Muscle of back (tissue), 11 donors: ENCODE data around the gene ZNF132. TPM values are rescaled to one million over a fixed set of nuclear protein-coding genes. Genes with fewer than 3 reads are reported as not detected.
"Not testable (repeated sequence)": the region's sequence is repeated elsewhere in the genome, so short reads cannot be mapped to it uniquely, and the experiment has no call there.

Experiments
- DNase-seq, 3 donors: peaks; one replicate each; pipeline versions ENCODE4 v3.0.0 to v3.0.0-alpha.2; 2013
- polyA plus RNA-seq, 10 donors: library from polyadenylated mRNA; unstranded; fragments of 120-200 nt; gene quantifications; one replicate each; pipeline ENCODE4 v1.2.1, GENCODE V29; 2013; ENCODE audit not compliant: insufficient read length in 10 of 10

The ZNF132 gene
- polyA plus RNA-seq, 10 donors: 3.8 to 5.6 (median 5.0) TPM

DNA sequence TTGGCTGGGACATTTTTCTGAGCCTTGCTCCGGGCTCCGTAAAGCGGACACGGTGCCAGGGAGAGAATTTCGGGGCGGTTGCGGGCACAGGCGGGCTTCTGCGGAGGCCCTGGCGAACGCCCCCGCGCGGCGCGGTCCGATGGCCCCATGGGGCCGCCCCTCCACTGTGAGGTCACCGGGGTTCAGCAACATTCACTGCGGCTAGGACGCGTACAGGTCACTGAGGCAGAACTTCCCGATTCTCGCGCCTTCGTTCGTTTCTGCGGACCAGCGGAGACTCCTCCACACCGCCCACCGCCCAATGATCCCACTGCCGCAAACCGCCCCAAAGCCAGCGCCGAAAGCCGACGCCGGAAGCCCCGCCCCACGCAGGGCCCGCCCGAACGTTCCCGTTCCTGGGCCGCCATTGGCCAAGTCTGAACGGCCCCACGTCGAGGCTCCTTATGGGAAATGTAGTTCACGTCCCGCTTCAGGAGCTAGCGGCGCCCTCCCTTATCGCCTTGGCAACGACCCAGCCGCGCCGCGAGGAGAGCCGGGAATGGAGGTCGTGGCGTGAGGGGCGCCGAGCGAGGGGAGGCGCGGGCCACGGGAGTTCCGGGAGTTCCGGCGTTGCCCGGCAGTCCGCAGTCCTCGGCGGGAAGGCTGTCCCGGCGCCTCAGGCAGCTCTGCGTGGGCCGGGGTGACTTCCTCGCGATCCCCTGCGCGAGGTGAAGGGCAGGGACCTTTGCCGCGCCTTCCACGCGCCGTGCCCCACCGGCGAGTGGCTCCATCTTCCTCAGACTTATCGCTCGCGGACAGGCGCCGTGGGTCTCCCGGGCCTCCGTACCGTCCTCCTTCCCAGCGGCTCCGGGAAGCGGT is 31.6 kb downstream of the ZNF132 start, which contains the start of gene ZNF584:
TSS of gene ZNF584 (plus strand) at position 498 of the 858 bp plus-strand sequence. CDS start 499 bp downstream, outside the sequence.
- DNase-seq: peak; percentile 95 to 98 (median 95)

- no peak for DNase-seq
Observed at GRCh38 chr19:58407658-58408151, 32.2 kb downstream of the ZNF132 start.

GRCh38 chr19:58406818-58407657 is 32.9 kb downstream of the ZNF132 start:
- DNase-seq: no peak

DNA sequence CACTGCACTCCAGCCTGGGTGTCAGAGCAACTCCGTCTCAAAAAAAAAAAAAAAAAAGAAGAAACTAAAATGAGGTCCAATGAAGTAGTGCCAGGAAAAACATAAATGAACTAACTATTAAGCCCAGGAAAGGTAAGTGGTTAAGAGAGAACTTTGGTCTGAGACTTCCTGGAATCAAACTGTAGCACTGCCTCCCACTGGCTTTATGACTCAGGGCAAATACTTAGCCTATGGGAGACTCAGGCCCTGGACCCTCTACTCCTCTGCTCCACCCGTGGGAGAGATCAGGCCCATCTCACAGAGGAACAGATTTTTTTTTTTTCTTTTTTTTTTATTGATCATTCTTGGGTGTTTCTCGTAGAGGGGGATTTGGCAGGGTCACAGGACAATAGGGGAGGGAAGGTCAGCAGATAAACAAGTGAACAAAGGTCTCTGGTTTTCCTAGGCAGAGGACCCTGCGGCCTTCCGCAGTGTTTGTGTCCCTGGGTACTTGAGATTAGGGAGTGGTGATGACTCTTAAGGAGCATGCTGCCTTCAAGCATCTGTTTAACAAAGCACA is 36.0 kb downstream of the ZNF132 start:
- not testable (repeated sequence) for DNase-seq

- peak in 1 of 3 donors; percentile 19 for DNase-seq
Observed at GRCh38 chr19:58401840-58402421, 38.0 kb downstream of the ZNF132 start.

DNA sequence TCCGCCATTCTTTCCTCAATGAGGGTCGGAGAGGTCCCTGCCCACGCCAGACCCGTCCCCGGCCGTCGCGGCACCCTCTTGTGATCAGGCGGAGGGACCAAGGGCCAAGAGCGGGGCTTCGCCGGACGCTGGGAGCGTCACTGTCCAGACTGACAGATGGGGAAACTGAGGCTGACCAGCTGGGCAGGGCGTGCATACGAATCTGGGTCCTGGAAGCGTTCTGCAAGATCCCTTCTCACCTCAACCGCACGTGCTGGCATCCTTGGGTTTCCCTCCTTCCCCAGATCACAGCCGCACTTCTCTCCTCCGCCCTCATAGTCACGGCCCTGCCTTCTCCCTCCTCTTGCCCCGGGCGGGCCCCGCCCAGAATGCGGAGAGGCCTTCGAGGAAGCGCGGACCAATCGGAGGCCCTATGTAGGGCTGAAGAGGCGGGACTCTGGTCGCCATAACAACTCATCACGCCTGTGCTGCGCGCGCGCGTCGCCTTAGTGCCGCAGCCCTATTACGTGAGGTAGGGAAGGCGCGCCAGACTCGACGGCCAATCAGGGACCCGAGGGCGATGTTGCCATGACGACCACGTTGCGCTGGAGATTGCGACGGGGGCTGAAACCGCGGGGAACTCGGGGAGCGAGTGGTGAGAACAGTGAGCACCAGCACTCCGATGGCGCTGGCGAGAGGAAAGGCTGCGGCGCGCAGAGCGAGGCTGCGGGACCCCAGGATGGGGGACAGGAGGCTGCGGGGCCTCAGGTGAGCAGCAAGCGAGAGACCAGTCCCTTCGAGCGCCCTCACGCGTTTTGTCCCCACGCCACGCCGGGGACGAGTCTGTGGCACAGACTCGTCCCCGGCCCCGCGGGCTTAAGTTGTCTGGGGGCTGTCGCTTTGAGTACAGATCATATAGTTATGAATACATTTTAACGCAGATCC is 38.8 kb downstream of the ZNF132 start:
- peak; percentile 99 to 100 (median 99) for DNase-seq

- DNase-seq: no peak
Observed at GRCh38 chr19:58400316-58400915, 39.5 kb downstream of the ZNF132 start.

GRCh38 chr19:58399903-58400302 is 40.0 kb downstream of the ZNF132 start:
- no peak for DNase-seq

DNA sequence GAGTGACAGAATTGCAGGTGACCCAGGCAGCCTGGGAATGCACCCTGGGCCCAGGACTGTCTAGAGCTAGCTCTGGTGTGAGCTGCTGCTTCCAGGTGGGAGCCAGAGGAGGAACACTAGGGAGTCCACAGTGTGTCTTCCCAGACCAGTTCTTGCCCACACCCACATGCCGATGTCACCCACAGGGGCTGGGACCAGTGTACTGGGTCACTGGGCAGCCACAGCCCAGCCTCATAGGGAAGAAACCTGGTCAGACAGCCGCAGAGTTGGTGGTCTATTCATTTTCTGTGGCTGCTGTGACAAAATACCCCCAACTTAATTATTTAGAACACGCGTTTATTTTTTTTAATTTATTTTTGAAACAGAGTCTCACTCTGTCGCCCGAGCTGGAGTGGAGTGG is 41.4 kb downstream of the ZNF132 start:
- DNase-seq: no peak

DNA sequence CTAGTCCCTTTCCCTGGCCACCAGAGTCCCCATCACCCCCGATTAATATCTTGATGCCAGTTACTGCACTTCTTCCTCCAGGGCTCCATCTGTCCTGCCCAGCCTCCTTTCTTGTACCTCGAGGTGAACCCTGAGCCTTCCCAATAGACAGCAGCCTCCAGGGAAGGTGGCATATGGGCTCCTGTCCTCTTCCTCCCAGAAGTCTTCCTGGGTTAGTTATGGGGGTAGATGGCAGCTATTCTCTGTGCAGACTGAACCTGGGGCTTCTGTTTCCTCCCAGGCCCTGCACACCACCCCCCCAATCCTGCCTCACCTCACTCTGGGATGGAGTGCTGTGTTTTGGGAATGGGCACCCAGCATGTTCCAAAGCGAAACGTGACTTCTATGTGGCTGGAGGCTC is 41.9 kb downstream of the ZNF132 start:
- no peak for DNase-seq

DNA sequence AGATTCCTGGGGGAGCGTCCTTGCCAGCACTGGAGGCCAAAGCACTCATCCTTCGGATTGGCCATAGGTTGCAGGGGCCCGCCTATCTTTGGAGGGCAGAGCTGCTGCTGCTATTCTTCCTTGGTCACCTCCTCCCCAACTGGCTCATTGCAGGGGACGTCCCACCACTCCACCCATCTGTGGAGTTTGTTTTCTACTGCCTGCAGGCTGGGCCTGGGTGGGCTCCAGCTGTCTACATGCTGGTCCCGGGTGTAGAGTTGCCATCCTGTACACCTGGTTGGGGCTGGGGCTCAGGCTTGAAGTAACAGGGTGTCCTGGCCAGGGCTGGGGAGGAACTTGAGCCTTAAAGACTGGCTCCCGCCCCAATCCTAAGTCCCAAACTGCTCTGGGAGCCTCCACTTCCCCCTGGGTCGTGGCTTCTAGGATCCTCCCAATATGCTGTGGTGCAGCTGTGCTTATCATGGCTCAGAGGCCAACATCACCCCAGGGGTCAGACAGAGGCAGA is 42.4 kb downstream of the ZNF132 start:
- peak in 1 of 3 donors; percentile 5 for DNase-seq

DNA sequence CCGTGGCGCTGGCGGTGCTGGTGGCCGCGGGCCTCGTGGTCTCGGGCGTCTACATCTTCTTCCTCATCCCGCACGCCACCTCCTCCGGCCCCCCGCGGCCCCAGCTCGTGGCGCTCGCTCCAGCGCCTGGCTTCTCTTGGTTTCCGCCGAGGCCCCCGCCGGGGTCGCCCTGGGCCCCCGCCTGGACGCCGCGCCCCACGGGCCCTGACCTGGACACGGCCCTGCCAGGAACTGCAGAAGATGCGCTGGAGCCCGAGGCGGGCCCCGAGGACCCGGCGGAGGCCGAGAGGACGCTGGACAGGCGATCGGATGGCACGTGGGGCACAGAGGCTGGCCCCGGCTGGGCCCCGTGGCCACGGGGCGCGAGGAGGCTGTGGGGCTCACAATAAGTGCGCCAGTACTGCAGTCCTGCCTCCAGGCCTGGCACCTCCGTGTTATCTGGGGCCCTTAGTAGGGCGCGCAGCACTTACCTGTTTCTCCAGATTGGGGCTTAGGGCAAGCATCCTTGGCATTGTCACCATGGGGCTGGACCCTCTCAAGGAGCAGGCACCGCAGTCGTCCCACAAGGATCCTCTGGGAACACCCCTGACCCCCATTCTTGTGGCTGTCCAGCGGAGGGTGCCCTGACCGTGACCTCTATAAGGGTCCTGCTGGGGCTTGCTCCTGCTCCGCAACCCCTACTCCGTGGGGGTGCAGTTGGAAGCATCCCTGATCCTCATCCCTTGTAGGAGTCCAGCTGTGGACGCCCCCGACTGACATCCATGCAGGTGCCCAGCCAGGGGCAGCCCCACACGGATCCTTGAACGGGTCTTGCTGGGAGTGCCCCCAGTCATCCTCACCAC is 43.0 kb downstream of the ZNF132 start:
- no peak for DNase-seq

DNA sequence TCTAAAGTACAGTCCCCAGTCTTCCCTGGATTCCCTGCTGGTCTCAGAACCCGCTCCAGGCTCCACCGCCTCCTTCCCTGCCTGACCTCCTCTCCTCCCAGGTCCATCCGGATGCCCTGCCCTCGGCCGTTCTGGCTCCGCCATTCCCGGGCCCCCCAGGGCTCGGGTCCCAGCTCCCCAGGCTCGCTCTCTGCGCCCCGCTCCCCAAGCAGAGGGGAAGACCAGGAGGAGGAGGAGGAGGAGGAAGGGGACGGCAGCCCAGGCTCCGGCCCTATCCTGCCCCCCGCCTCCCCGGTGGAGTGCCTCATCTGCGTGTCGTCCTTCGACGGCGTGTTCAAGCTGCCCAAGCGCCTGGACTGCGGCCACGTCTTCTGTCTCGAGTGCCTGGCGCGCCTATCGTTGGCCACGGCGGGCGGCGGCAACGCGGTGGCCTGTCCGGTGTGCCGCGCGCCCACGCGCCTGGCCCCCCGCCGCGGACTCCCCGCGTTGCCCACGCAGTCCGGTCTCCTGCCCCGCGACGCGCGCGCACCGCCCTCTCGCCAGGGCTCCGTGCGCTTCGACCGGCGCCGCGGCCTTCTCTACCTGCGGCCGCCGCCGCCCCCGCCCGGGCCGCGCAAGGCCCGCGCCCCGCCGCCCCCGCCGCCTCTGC is 43.9 kb downstream of the ZNF132 start:
- peak in 1 of 3 donors; percentile 32 for DNase-seq

GRCh38 chr19:58395220-58395978 is 44.6 kb downstream of the ZNF132 start, which contains the start of gene RNF225:
TSS of gene RNF225 (plus strand) at chr19:58395656. CDS start at chr19:58396090, 434 bp downstream.
- DNase-seq: peak in 1 of 3 donors; percentile 14

DNA sequence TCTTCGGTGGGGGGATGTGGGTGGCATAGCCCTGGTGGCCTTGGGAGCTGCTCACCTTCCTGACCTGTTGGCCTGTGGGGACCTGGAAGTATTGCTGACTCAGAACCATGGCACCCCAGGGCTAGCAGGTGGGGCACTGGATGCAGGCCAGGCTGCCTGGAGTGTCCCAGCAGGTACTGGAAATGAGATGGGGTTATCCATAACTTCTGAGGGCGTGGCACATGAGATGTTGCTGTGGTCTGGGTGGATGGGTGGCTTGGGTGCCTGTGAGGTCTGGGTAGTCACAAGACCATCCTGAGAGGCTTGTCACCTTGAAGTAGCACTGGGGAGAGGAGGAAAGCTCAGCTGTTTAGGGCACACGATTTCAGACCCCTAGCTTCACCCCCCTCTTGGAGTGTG is 45.1 kb downstream of the ZNF132 start:
- no peak for DNase-seq

DNA sequence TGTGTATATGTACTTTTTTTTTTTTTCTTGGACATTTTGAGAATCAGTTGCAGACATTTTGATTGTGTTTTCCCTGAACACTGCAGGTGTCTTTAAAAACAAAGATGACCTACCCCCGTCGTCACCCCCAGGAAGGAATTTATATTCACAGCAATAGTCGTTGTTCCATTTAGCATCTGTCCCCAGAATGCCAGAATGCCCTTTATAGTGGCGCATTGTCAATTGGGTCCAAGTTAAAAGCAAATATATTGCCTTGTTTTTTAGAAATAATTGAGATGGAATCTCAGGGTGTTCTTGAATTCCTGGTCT is 46.3 kb downstream of the ZNF132 start:
- no peak for DNase-seq

GRCh38 chr19:58392945-58393724 is 46.8 kb downstream of the ZNF132 start:
- no peak for DNase-seq
